HFF-Myc (cell line): Measurements from ENCODE around the gene PLVAP.

Experiments
- DNase-seq: peaks from one replicate; pipeline ENCODE4 v3.0.0-alpha.2; 2011; ENCODE audit warnings: low read depth; ENCODE audit errors: extremely low read depth
- H3K4me3 ChIP-seq: replicated peaks from 2 replicates; pipeline ENCODE4 v1.5.1; 2011; ENCODE audit warnings: low read depth, mild to moderate bottlenecking, control low read depth, low read length
- TF ChIP-seq, protein P1 (sequence below): IDR thresholded peaks from 2 replicates; pipeline ENCODE4 v1.5.1; 2012; ENCODE audit warnings: mild to moderate bottlenecking, low read depth, low read length, control low read depth; ENCODE audit errors: missing control alignments

The PLVAP gene

GRCh38 chr19:17419154-17419620 lies 42.0 kb upstream of the PLVAP start:
- no peak for DNase-seq
- H3K4me3 ChIP-seq = peak overlapping the region; percentile 79
- TF ChIP-seq, protein P1, sequence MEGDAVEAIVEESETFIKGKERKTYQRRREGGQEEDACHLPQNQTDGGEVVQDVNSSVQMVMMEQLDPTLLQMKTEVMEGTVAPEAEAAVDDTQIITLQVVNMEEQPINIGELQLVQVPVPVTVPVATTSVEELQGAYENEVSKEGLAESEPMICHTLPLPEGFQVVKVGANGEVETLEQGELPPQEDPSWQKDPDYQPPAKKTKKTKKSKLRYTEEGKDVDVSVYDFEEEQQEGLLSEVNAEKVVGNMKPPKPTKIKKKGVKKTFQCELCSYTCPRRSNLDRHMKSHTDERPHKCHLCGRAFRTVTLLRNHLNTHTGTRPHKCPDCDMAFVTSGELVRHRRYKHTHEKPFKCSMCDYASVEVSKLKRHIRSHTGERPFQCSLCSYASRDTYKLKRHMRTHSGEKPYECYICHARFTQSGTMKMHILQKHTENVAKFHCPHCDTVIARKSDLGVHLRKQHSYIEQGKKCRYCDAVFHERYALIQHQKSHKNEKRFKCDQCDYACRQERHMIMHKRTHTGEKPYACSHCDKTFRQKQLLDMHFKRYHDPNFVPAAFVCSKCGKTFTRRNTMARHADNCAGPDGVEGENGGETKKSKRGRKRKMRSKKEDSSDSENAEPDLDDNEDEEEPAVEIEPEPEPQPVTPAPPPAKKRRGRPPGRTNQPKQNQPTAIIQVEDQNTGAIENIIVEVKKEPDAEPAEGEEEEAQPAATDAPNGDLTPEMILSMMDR = no peak

DNA sequence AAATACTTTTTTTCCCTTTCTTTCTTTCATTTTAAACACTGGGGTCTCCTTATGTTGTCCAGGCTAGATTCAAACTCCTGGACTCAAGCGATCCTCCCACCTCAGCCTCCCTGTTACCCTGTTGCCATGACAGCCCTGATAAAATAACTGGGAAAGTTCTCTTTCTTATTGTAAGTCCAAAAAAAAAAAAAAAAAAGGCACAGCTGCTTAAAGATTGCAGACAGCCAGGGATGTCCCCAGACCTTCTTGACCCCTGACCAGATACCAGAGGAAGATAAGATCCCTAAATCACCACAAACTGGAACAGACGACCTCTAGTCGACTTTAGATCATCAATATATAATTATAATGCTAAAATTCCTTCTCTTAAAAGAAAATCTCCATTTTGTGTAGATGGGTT lies 41.6 kb upstream of the PLVAP start:
- TF ChIP-seq, protein P1 = no peak
- peak overlapping the region; percentile 79 for H3K4me3 ChIP-seq
- DNase-seq = no peak

- H3K4me3 ChIP-seq = no peak overlapping the region
- TF ChIP-seq, protein P1 = no peak
- no peak for DNase-seq
Measured at GRCh38 chr19:17415121-17415520, 38.0 kb upstream of the PLVAP start.

- no peak for DNase-seq
- no peak overlapping the region for H3K4me3 ChIP-seq
- TF ChIP-seq, protein P1 = no peak
Measured at GRCh38 chr19:17414097-17414496, 37.0 kb upstream of the PLVAP start.

- DNase-seq = no peak
- H3K4me3 ChIP-seq = no peak overlapping the region
- TF ChIP-seq, protein P1 = no peak
Measured at GRCh38 chr19:17411801-17412200, 34.7 kb upstream of the PLVAP start.

GRCh38 chr19:17409990-17410389 lies 32.8 kb upstream of the PLVAP start:
- DNase-seq = no peak
- TF ChIP-seq, protein P1 = no peak
- H3K4me3 ChIP-seq = no peak overlapping the region

- no peak for DNase-seq
- H3K4me3 ChIP-seq = no peak overlapping the region
- TF ChIP-seq, protein P1 = no peak
Measured at GRCh38 chr19:17406887-17407196, 29.7 kb upstream of the PLVAP start.
